Astrocyte of the spinal cord (primary cell): ENCODE results near the gene TOX2.

ENCODE experiments used
- DNase-seq: peaks from one replicate; pipeline ENCODE4 v3.0.0; 2011; ENCODE audit warnings: low read depth, low spot score
- H3K4me3 ChIP-seq: 2 replicates; pipeline ENCODE4 v1.5.1; 2011; ENCODE audit warnings: low read depth, mild to moderate bottlenecking, low read length, moderate library complexity
- in situ Hi-C: cut with HindIII; loops from 2 replicates; pipeline ENCODE4 v1.10.0; 2017; ENCODE audit warnings: low sequenced_read_pairs
- TF ChIP-seq, protein P1 (sequence below): IDR thresholded peaks from 2 replicates; pipeline ENCODE4 v1.5.1; 2012; ENCODE audit warnings: low read depth, mild to moderate bottlenecking, low read length, inconsistent platforms

TOX2 gene

GRCh38 chr20:44068316-44069201 is 153.9 kb downstream of the TOX2 start:
- no peak for DNase-seq
- TF ChIP-seq, protein P1, sequence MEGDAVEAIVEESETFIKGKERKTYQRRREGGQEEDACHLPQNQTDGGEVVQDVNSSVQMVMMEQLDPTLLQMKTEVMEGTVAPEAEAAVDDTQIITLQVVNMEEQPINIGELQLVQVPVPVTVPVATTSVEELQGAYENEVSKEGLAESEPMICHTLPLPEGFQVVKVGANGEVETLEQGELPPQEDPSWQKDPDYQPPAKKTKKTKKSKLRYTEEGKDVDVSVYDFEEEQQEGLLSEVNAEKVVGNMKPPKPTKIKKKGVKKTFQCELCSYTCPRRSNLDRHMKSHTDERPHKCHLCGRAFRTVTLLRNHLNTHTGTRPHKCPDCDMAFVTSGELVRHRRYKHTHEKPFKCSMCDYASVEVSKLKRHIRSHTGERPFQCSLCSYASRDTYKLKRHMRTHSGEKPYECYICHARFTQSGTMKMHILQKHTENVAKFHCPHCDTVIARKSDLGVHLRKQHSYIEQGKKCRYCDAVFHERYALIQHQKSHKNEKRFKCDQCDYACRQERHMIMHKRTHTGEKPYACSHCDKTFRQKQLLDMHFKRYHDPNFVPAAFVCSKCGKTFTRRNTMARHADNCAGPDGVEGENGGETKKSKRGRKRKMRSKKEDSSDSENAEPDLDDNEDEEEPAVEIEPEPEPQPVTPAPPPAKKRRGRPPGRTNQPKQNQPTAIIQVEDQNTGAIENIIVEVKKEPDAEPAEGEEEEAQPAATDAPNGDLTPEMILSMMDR: no peak
- H3K4me3 ChIP-seq: no peak overlapping the region
- in situ Hi-C loops: no loop called here

- in situ Hi-C loops: no loop called here
- TF ChIP-seq, protein P1: no peak
- H3K4me3 ChIP-seq: no peak overlapping the region
- DNase-seq: no peak
Observed at GRCh38 chr20:44069203-44070011, 154.8 kb downstream of the TOX2 start.

- TF ChIP-seq, protein P1: no peak
- H3K4me3 ChIP-seq: no peak overlapping the region
- no peak for DNase-seq
- in situ Hi-C loops: no loop called here
Observed at GRCh38 chr20:44070139-44070900, 155.7 kb downstream of the TOX2 start.

DNA sequence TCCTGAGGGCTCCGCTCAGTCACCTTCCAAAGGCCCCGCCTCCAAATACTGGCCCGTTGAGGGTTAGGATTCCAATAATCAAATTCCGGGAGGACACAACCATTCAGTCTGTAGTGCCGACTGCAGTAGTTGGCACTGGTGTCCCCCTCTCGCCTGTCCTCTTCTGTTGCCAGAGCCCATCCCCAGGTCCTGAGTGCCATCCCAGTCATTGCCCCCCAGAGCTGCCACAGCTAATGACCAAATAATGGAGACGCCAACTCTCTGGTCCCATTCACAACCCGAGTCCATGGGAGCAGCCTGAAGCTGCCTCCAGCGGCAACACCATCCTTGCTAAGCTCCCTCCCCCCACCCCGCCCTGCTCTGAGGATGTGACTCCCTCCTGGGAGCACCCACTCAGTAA is 156.4 kb downstream of the TOX2 start:
- in situ Hi-C loops: no loop called here
- DNase-seq: no peak
- H3K4me3 ChIP-seq: no peak overlapping the region
- TF ChIP-seq, protein P1: no peak

GRCh38 chr20:44071526-44072111 is 157.0 kb downstream of the TOX2 start:
- TF ChIP-seq, protein P1: no peak
- in situ Hi-C loops: no loop called here
- DNase-seq: no peak

DNA sequence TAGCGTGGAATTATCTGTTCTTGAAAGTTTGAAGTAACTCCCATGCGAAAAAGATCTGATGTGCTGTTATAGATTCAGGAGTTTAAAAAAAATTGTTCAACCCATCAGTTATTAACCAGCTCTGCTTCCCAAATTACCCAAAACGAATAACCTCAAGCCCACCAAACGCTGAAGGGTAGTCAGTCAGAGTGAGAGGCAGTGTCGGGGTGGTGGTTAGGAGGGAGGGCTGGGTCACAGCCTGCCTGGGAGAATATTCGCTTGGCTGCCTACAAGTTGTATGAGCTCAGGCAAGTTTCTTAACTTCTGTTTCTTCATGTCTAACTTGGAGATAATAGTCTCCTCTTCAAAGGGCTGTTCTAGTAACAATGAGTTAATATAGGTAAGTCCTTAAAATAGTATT is 157.7 kb downstream of the TOX2 start:
- TF ChIP-seq, protein P1: no peak
- DNase-seq: no peak
- in situ Hi-C loops: no loop called here
- no peak overlapping the region for H3K4me3 ChIP-seq

More at GRCh38 chr20:44071526-44072111, 157.0 kb downstream of the TOX2 start:
- no peak overlapping the region for H3K4me3 ChIP-seq
